GM21423 (cell line): ENCODE measurements around the gene TMEM238.

ENCODE experiments used
- ATAC-seq: cut with Tn5 transposase; IDR thresholded peaks from one replicate; pipeline ENCODE4 v1.9.1; 2021; ENCODE audit warnings: mild to moderate bottlenecking, moderate library complexity; ENCODE audit not compliant: unreplicated experiment

The TMEM238 gene

DNA sequence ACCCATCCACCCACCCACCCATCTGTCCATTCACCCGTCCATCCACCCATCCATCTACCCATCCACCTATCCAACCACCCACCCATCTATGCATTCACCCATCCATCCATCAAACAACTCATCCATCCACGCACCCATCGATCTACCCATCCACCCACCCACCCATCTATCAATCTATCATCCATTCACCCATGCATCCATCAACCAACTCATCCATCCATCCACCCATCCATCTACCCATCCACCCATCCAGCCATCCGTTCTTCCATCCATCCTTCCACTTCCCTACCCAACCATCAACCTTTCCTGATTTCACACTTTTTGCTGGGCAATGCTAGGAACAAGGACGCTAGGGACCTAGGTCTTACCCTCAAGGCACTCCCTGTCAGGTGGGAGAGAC is 2.1 kb downstream of the TMEM238 start:
- ATAC-seq = no peak

- no peak for ATAC-seq
Observed at GRCh38 chr19:55379174-55379573, 4.9 kb downstream of the TMEM238 start.

- no peak for ATAC-seq
Observed at GRCh38 chr19:55377356-55378131, 6.5 kb downstream of the TMEM238 start.

DNA sequence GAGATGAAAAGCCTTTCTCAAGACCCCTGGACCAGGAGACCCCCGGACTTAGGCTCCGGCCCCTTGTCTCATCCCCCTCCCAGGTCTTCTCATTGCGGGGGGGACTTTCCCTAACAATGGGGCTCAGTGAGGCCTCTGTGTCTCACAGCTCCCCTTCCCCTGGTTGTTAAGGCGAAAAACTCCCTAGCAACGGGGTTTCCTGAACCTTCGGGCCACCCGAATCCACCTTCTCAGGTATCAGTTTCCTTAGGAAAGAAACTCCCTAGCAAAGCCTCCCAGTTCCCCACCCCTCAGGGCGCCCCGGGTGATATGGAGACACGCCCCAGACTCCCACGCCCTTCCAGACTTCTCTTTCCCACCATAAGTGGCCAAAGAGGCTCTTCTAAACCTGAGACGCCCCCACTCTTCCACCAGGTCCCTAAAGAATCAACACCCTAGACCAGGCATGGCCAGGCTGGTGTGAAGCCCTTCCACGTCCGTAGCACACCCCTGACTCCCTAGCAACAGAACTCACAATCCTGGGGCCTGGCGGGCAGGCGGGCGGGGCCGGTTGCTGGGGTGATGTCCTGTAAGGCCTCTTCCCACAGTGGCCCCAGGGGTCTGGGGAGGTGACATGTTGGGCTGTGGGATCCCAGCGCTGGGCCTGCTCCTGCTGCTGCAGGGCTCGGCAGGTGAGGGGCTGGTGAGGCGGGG is 7.7 kb downstream of the TMEM238 start, which contains the start of gene TMEM190:
TSS of gene TMEM190 (plus strand) at position 586 of the 693 bp plus-strand sequence. CDS start at position 614, 28 bp downstream.
- no peak for ATAC-seq

DNA sequence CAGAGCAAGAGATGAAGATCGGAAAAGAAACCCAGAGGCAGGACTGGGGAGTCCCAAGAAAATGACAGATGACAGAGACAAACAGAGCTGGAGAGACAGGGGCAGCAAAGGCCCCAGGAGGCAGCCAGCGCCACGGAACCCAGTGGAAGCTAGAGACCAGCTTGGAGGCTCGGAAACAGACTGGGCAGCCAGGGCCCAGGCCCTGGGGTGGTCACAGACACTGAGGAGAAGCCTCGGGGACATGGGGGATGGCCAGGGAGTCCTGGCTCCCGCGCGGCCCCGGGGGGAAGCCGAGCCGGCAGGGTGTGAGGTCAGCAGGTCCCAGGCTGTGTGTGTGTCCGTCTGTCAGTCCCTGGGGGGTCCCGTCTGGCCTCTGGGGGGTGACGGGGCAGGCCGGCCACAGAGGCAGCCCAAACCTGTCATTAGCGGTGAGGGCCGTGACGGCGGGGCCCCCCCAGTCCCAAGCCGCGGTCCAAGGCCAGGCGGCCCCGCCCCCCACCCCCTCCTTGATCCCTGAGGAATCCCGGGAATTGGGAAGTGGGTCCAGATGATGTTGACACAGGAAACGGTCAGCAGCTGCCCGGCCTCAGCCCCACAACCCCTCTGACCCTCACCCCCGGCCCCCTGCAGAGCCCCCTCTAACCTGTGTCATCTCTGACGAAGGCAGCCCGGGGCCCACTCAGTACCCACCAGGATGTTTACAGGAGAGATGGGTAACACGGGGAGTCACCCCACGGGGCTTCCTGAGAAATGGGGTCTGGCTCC is 9.9 kb downstream of the TMEM238 start:
- ATAC-seq = no peak

DNA sequence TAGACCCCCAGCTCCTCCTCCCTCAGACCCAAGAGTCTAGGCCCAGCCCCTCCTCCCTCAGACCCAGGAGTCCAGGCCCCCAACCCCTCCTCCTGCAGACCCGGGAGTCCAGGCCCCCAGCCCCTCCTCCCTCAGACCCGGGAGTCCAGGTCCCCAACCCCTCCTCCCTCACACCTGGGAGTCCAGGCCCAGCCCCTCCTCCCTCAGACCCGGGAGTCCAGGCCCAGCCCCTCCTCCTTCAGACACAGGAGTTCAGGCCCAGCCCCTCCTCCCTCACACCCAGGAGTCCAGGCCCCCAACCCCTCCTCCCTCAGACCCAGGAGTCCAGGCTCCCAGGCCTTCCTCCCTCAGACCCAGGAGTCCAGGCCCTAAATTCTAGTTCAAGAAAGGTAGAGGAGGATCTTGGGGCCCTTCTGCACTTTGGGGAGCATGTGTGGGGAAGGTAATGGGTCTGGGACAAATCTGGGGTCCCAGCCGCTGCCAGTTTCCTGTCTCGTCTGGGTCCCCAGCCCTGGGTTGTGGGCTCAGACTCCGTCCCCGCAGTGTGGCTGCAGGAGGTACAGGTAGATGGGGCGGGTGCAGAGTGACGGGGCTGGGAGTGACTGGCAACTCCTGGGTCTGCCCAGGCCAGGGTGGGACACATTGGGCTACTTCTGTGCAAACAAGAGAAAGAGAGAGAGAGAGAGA is 10.6 kb downstream of the TMEM238 start:
- ATAC-seq = no peak

DNA sequence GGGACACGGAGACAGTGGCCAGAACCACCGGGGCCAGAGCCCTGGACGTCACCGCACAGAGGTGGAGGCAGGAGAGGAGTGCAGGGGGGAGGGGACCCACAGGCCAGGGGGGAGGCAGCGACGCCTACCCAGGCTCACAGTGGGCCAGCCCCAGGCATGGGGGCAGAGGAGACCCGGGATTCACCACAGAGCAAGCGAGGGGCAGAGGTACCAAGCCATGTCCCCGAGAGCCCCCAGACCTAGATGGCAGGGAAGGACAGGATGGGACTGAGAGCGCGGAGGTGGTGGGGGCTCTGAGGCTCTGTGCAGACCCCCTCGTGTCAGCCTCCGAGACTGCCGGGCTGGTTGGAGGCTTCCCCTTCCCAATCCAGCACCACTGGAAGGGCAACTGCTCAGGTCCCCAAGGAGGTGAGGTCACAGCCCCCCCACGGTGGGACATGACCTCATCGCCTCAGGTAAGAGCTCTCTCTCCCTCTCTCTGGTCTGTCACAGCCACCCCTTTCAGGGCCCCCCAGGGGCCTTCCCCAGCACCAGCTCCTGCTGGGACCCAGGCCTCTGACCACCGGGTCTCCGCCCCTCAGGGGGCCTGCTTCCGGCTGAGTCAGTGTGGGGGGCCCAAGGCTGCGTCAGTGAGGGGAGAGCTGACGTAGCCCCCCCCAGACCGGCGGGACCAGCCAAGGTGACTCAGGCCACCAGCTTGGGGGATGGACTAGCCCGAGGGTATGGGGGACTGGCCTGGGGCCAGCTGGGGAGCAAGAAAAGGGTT is 11.6 kb downstream of the TMEM238 start:
- ATAC-seq = no peak

DNA sequence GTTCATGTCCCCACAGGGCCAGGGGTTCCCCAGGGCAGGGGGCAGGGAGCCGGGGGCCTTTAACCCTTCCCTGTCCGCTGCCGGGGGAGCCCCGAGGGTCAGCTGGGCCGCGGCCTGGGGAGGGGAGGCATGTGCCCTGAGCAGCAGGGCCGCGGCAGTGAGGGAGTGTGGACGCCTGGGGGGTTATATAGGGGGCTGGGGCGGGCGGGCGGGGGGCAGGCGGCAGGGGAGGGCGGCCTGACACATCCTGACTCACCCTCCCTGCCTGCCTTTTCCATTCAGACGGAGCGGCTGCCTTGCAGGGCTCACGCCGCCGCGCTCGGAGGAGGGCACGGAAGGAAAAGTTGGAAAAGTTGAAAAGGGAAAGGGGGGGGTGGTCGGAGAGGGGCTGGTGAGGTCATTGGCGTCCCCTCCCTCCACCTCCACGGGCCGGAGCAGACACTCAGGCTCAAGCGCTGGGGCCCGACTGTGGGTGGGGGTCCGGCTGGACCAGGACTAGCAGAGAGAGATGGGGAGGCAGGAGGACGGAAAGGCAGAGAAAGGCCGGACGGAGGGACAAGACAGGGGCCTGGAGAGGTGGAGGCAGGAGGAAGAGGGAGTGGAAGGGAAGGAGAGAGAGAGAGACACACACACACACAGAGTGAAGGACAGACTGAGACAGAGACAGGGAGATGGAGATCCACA is 13.6 kb downstream of the TMEM238 start, which contains the start of gene IL11:
TSS of gene IL11 (minus strand) at position 159 of the 684 bp plus-strand sequence. CDS start at position 6, 153 bp downstream.
- no peak for ATAC-seq

DNA sequence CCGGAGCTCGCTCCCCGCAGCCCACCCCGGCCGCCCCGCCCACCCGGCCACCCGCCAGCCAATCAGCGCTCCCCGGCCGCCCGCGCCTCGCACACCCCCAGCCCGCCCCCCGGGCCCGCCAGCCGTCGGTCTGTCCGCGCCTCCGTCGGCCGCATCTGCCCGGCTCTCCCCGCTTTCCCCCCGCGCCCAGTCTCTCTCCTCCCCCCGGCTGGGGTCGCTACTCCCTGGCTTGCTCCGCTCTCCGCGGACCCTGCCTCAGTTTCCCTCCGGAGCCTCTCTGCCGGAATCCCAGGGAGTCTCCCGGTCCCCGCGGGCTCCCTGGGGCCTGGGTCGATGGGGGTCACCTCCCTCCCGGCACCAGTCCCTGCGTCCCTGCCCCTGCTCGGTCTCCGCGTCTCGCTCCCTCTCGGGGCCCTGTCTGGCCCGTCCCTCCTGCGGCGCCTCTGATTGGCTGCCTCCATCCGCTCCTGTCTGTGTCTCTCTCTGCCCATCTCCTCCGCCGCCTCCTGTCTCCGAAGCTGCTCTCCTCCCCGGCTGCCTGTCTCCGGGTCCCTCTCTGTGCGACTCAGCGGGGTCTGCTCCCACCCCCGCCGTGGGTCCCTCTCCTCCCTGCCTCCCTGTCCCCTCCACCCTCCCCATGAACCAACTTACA is 14.3 kb downstream of the TMEM238 start:
- no peak for ATAC-seq

GRCh38 chr19:55368701-55369563 is 15.2 kb downstream of the TMEM238 start:
- ATAC-seq = no peak

DNA sequence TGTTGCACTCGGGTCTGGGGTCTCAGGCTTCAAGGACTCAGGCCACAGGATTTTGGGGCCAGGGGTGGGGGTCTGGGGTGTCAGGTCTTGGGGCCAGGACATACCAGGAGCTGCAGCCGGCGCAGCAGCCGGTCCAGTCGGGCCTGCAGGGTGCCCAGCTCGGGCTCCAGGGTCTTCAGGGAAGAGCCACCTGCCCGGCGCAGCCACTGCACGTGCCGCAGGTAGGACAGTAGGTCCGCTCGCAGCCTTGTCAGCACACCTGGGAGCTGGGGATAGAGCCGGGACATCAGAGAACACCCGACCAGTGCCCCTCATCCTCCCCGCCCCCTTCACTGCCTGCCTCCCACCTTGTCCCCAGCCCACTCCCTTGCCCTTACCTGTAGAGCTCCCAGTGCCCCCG is 16.0 kb downstream of the TMEM238 start:
- no peak for ATAC-seq

DNA sequence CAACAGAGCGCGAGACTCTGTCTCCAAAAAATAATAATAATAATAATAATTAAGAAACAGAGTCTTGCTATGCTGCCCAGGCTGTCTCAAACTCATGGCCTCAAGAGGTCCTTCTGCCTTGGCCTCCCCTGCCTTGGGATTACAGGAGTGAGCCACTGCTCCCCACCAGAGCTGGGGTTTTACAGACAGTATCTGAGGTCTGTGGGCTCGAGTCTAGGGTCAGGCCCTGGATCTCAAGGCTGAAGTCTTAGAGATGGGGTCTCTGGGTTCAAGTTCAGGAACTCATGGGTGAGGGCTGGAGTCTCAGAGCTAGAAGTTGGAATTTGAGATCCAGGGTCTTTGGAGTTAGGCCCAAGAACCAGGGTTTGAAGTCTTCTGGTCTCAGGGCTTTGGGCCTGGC is 17.3 kb downstream of the TMEM238 start:
- no peak for ATAC-seq

- ATAC-seq = no peak
Observed at GRCh38 chr19:55365964-55366363, 18.1 kb downstream of the TMEM238 start.

- no peak for ATAC-seq
Observed at GRCh38 chr19:55365245-55365644, 18.8 kb downstream of the TMEM238 start.

DNA sequence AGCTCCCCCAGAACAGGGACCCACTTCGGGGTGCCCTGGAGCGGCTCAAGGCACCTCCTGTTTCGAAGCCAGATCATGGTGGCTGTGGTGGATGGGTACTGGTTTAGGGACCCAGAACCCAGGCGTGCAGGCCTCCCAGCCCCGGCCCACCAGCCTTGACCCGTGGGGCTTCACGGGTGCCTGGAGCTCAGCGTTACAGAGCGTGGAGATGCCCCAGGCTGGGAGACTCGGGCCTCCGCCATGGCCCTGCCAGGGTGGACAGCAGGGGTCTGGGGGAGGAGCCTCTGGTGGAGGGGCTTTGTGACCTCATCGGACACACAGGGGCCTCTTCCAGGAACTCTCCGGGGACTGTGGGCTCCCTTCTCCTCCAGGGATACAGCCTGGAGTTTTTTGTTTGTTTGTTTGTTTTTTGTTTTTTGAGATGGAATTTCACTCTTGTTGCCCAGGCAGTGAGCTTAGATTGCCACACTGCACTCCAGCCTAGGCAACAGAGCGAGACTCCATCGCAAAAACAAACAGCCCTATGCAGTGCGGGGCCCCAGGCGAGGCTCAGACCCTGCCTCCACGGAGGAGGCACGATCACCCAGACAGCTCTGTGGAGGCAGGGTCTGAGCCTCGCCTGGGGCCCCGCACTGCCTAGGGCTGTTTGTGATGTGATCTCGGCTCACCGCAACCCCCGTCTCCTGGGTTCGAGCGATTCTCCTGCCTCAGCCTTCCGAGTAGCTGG is 20.9 kb downstream of the TMEM238 start, which contains the start of gene GARIN5B:
TSS of gene GARIN5B (minus strand) at position 271 of the 727 bp plus-strand sequence. CDS start at position 77, 194 bp downstream.
- ATAC-seq = no peak

GRCh38 chr19:55362174-55362989 is 21.7 kb downstream of the TMEM238 start:
- ATAC-seq = no peak
